GM21367 (cell line): ENCODE data around the gene ENPP7.
"Not testable (repeated sequence)": the region's sequence is repeated elsewhere in the genome, so short reads cannot be mapped to it uniquely, and the experiment has no call there.

Experiments used
- ATAC-seq: cut with Tn5 transposase; IDR thresholded peaks from one replicate; pipeline ENCODE4 v1.9.1; 2021; ENCODE audit not compliant: unreplicated experiment

ENPP7 gene

DNA sequence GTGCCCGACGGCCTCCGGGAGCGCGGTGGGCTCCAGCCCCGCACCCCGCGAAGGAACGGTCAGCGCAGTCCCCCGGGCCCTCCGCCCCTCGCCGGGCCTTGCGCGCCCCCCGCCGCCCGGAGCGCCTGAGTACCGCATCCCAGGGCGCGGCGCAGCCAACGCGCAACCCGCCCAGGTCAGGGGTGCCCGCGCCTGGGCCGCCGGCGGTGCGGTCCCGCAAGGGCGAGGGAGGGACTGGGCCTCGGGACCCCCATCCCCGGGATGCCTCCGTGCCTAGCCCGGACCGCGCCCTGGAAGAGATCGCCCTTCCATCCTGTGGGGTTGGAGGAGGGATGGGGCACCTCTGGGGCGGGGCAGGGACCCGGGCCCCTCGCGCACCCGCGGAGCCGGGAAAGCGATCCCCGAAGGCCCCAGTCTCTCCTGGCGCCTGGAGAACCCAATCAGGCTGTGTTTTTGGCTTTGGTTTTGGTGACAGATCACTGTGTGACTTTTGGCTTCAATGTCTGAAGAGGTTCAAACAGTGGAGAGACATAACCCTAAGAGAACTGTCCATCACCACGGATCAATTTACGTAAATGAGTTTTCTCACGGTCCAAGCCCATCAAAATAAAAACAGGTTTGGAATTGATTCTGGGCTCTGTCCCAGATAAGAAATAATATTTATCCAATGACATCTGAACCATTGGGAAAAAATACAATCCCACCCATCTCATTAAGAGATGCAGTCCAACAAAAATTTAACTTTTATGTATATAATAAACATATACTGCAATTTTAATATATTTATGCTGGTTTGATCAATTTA is 17.8 kb downstream of the ENPP7 start:
- no peak for ATAC-seq

DNA sequence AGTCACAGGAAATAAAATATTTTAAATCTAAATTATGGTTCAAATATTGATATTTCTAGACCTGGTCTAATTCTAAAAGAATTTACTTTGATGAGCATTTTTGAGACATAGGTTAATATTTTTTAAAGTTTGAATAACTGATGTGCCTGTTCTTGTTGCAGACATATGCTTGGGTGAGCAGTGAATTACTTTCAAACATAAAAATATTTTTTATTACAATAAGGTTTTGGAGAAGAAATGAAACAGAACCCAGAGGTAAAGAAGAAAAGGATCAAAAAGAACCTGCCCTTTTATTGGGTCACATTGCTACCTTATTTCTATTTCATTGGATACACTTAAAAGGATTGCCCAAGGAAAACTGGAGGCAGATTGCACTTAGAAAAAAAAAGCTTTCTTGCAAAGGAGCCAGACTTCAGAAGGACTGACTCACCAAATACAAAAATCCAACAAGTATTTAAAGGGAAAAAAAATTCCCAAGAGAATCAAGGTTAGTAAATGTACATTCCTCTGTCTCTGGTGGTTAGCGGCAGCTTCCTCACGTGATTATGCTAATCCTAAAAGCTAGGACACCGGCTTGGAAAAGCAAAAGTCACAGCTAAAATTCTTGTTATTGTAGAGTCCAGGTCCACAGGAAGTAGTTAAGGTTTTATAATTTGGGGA is 18.5 kb downstream of the ENPP7 start:
- no peak for ATAC-seq

DNA sequence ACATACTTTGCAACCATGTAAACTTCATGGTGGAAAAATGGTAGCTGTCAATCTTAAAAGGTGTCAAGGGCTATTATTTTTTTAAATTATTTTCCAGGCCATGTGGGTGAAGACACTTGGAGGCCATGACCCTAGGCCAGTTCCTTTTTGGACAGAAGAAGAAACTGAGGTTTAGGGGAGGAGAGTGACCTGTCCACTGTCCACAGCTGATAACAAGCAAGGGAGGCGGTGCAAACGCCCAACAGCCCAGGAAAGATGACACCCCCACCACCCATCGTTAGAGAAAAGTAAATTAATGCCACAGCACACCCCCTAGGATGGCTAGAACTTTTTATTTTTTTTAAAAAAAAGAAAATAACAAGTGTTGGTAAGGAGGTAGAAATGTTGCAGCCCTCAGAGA is 19.2 kb downstream of the ENPP7 start:
- no peak for ATAC-seq

DNA sequence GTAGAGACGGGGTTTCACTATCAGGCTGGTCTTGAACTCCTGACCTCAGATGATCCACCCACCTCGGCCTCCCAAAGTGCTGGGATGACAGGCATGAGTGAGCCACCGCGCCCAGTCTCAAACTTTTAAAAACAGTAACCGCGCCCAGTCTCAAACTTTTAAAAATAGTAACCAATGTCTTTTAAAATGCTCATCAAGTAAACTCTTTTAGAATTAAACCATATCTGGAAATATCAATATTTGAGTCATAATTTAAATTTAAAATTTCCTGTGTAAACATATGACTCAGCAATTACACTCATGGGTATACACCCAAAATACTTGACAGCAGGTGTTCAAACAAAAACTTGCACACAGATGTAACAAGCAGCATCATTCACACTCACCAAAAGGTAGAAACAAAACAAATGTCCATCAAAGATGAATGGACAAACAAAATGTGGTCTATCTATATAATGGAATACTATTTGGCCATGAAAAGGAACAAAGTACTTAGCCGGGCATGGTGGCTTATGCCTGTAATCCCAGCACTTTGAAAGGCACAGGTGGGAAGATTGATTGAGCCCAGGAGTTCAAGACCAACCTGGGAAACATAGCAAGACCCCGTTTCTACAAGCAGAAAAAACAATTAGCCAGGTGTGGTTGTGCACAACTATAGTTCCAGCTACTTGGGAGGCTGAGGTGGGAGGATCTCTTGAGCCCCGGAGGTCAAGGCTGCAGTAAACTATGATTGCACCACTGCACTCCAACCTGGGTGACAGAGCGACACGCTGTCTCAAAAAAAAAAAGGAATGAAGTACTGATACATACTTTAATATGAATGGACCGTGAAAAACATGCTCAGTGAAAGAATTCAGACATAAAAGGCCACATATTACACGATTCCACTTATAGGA is 20.2 kb downstream of the ENPP7 start:
- ATAC-seq: no peak

DNA sequence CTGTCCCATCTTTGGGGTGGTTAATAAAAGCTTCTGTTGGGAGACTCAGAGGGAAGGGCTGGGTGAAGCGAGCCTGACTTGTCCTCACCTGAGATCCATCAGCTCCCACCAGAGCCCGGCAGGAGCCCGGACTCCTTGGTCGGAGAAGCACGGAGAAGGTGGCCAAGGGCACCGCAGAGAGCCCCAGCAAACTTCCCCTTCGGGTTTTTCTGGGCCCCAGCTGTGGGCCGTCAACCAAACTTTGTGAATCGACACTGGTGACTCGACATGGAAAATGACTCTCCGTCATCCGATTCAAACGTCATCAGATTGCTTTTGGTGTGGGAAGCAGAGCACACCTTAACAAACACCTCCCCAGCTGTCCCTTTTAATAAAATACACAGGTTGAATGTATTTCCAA is 21.4 kb downstream of the ENPP7 start:
- no peak for ATAC-seq

DNA sequence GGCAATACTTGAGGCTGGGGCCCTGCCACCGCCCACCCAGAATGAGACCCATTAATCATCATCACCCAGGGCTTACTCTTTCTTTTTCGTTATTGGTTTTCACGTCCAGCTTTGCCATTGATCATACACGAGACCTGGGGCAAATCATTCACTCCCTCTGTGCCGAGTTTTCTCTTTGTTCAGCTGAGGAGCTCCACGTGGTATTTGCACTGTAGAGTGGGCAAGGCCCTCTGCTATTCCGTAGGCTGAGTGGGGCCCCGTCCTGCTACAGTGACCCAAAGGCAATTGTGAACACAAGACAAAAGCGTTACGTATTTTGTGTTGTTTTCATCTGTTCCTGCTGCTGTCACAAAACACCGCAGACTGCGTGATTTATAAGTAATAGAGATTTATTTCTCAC is 23.6 kb downstream of the ENPP7 start:
- ATAC-seq: no peak

DNA sequence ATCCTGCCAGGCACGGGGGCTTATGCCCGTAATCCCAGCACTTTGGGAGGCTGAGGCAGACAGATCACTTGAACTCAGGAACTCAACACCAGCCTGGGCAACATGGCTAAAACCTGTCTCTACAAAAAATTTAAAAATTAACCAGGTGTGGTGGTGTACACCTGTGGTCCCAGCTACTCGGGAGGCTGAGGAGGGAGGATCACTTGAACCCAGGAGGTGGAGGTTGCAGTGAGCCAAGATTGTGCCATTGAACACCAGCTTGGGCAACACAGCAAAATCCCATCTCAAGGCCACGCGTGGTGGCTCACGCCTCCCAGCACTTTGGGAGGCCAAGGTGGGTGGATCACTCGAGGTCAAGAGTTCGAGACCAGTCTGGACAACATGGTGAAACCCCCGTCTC is 24.2 kb downstream of the ENPP7 start:
- ATAC-seq: not testable (repeated sequence)

DNA sequence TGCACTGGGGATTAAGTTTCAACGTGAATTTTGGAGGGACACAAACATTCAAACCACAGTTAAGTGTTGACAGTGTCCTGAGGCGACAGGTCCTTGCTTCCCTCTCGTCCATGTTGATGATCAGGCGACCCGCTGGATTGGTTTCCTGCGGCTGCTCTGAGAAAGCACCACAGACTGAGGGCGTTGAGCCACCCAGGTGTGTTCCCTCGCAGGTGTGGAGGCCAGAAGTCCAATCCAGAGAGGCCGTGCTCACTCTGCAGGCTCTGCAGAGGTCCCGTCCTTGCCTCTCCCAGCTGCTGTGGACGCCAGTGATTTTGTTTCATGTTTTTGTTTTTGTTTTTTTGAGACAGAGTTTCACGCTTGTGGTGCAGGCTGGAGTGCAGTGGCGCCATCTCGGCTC is 24.8 kb downstream of the ENPP7 start:
- ATAC-seq: no peak

DNA sequence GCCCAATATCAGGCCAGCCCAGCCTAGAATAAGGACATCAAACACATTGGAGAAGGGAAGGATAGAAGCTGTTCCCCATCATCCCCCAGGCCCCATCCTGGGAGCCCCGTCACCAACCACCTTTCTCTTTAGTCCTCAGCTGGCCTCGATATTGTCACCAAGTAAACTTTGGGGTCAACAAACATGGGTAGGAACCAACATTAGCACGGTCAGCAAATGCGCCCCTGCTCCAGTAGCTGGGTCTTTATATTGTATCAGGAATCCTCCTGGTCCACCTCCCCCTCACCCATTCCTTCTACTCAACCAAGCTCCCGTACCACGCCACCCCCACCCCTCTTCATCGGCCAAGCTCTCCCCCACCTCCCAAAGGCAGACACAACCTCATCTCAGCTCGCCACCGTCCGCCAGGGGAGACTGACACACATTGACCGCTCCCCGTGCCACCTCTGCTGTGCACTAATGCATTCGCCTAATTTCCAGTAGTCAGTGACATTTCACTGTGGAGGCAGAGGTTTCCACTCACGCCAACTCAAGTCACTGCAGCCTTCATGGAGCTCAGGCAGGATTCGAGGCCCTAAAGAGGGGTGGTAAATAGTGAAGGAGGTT is 26.5 kb downstream of the ENPP7 start:
- ATAC-seq: no peak

DNA sequence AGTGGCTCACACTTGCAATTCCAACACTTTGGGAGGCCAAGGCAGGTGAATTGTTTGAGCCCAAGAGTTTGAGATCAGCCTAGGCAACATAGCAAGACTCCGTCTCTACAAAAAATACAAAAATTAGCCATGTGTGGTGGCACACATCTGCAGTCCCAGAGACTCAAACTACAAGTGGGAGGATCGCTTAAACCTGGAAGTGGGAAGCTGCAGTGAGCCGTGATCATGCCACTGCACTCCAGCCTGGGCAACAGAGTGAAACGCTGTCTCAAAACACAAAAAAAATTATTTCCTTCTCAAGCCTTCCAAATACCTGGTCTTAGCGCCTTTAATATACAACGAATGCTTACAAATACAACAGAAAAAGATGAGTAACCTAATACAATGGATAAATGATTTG is 27.5 kb downstream of the ENPP7 start:
- no peak for ATAC-seq

DNA sequence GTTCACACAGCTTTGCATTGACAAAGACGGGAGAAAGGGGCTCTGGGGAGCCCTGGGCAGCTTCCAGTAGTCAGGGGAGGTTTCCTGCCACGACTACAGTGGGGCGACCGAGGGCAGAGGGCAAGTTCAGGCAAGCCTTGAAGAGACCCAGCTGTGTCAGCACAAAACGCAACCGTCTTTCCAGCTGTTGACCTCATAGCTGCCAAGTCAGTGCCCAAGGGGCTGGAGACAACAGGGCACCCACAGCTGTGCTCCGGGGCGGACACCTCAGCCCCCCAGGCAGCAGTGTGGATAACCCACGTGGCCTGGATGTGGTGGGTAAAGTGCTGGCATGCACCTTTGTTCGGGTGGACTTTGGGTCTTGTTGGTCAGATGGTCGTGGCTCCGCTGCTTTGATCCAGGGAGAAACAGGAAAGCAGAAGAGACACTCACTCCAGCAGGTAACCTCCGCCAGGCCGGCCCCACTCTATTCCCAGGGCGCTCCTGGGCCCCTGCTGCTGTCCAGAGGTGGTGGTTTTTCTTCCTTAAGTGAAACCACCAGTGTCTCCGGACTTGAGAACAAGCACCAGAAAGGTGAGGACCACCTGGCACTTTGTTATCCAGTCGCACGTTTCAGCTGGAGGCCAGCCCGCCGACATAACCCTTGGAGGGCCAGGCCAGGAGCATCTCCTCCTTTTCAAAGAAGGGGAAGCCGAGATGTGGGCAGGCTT is 29.6 kb downstream of the ENPP7 start:
- no peak for ATAC-seq

DNA sequence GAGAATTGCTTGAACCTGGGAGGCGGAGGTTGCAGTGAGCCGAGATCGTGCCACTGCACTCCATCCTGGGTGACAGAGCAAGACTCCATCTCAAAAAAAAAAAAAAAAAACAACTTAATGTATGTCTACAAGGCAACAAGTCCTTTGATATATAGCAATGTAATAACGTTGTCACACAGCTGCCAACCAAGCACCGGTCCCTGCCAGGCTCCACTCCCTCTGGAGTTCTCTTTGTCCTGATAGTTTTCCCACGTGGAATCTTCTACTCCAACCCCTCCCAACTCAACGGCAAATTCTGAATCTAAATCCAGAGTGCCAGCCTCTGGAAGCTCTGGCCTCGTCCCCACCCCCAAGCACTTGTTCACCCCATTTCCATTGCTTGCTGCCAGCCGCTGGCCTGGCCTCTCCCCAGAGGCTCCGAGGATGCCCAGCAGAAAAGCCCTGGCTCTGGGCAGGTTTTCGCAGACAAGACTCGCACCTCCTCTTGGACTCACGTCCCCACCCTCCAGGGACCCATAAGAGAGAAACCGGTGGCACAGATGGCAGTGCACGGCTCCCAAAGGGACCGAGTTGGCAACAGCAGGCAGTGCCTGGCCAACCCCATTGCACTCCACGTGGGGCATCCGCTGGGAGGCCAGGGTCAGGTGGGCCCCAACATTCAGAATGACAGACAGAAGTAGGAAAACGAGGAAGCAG is 31.3 kb downstream of the ENPP7 start:
- ATAC-seq: no peak

DNA sequence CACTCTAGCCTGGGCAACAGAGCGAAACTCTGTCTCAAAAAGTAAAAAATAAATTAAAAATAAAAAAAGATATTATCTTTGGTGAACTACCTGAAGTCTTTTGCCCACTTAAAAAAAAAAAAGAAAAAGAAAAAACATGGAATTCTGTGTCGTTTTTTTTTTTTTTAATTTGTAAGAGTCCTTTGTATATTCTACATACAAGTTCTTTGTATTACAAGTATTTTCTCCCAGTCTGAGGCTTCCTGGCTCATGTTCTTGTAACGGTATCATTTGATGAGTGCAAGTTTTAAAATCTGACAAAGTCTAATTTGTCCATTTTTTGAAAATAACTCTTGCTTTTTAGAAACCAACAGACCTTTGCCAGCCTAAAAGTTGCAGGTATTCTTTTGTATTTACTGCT is 35.0 kb downstream of the ENPP7 start:
- no peak for ATAC-seq

DNA sequence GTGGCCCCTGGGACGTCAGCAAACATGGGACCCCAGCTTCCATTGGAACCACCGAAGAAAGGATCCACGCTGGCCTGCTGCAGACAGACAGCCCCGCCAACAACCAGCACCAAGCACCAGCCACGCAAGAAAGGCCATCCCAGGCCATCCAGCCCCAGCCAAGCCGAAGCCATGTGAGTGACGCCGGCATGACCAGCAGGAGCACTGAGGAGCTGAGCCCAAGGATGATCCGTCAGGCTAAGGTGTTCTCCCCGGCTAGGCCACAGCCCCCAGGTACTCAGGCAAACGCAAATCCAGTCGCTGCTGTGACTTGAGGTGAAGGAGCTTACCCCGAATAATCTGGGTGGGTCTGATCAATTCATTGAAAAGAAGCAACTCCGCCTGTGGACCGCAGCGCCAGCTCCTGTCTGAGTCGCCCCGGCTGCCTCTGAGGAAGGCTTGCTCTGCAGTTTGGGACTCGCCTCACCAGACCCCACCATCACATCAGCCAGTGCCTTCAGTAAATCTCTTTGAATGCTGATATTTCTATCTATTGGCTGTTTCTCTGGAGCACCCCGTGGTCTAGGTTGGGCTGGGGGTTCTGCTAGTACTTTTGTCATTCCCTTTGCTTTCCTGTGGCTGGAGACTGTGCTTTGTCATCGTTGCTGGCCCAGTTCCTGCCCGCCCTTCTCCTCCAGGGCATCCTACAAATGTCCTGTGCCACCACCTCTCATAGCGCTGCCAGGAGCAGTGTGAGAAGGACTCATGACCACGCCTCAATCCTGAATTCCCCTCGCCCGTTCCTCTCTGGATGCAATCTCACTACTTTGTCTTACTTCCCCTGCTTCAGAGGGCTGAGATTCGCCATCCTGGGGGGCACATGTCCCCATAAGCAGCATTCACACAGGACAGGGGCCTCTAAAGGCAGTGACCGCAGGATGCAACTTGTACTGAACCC is 39.1 kb downstream of the ENPP7 start:
- ATAC-seq: no peak

DNA sequence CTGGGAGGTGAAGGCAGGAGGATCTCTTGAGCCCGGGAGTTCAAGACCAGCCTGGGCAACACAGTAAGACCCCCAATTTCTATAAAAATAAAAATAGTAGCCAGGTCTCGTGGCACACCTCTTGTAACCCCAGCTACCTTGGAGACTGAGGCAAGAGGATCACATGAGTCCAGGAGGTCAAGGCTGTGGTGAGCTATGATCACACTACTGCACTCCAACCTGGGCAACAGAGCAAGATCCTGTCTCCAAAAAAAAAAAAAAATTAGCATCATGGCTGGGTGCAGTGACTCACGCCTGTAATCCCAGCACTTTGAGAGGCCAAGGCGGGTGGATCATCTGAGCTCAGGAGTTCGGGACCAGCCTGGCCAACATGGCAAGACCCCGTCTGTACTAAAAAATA is 40.5 kb downstream of the ENPP7 start:
- no peak for ATAC-seq

DNA sequence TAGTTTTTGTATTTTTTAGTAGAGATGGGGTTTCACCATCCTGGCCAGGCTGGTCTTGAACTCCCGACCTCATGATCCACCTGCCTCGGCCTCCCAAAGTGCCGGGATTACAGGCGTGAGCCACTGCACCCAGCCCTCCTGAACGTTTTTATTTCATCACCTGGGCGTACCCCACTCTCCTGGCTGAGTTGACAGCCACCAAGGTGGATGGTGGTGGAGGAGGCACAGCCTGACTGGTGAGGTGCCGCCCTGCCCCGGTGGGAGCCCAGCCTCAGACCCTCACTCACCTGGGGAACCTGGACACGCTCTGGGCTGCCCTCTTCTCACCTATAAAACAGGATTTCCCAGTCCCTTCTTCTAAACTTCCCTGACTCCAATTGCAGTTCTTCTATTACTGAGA is 42.0 kb downstream of the ENPP7 start:
- ATAC-seq: not testable (repeated sequence)

DNA sequence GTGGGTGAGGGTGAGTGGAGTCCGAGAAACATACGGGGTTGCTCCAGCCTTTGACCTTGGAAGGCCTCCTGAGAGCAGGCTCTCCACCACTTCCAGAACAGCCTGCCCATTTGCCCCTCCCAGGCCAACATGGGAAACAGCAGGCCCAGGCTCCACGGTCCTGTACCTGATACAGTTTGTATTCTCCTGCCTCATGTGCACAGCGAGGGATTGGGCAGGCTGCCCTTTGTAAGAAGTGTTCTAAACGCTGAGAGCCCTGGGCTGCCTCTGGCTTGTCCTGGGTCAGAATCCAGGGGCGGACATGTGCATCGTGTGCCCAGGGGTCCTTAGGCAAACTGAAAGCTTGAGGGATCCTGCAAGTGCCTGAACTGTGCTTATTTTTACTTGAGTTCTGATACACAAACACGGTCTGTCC is 43.8 kb downstream of the ENPP7 start:
- ATAC-seq: no peak

DNA sequence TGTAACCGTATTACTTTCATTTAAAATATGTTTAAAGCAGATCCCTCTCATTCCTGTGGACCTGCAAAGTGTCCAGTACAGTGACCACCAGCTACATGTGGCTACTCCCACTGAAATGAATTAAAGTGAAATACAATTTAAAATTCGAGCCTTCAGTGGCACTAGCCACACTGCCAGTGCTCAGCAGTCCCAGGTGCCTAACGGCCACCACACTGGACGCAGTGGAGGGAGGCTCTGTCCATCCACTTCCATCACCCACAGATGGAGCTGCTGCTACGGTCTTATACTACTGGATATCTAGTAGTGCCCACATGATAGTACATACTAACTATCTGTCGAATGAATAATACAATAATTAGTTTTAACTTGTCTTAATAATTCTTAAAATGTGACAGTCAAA is 44.9 kb downstream of the ENPP7 start:
- no peak for ATAC-seq
